H9 (cell line): Measurements from ENCODE around the gene ARCN1. TPM values are rescaled to one million over a fixed set of nuclear protein-coding genes. Genes with fewer than 3 reads are reported as not detected.

Experiments
- DNase-seq: peaks from one replicate; pipeline ENCODE4 v3.0.0-alpha.2; 2017
- H2AFZ ChIP-seq: one replicate; pipeline ENCODE4 v1.6.1; 2013; ENCODE audit warnings: mild to moderate bottlenecking, low read length, control low read depth, moderate library complexity
- H2AK5ac ChIP-seq: 2 replicates; pipeline ENCODE4 v1.6.1; 2013; ENCODE audit warnings: low read length, control low read depth, mixed read lengths; ENCODE audit not compliant: insufficient read length
- H2BK120ac ChIP-seq: one replicate; pipeline ENCODE4 v1.6.1; 2013; ENCODE audit warnings: low read depth, mild to moderate bottlenecking, low read length, control low read depth, inconsistent platforms; ENCODE audit not compliant: poor library complexity, severe bottlenecking
- H2BK12ac ChIP-seq: 2 replicates; pipeline ENCODE4 v1.6.1; 2013; ENCODE audit warnings: low read length, control low read depth, mixed read lengths, low read depth; ENCODE audit not compliant: insufficient read length
- H2BK15ac ChIP-seq: 2 replicates; pipeline ENCODE4 v1.6.1; 2013; ENCODE audit warnings: low read depth, low read length, control low read depth
- H2BK20ac ChIP-seq: one replicate; pipeline ENCODE4 v1.6.1; 2013; ENCODE audit warnings: low read depth, mild to moderate bottlenecking, low read length, control low read depth, inconsistent platforms; ENCODE audit not compliant: poor library complexity, severe bottlenecking
- H2BK5ac ChIP-seq: 2 replicates; pipeline ENCODE4 v1.6.1; 2013; ENCODE audit warnings: low read length, control low read depth, mixed read lengths; ENCODE audit not compliant: insufficient read length
- H3K14ac ChIP-seq: 2 replicates; pipeline ENCODE4 v1.6.1; 2013; ENCODE audit warnings: low read length, control low read depth; ENCODE audit not compliant: insufficient read depth
- H3K18ac ChIP-seq: 2 replicates; pipeline ENCODE4 v1.6.1; 2013; ENCODE audit warnings: low read depth, mild to moderate bottlenecking, mixed read lengths, low read length, control low read depth; ENCODE audit not compliant: insufficient read length
- H3K23ac ChIP-seq: 2 replicates; pipeline ENCODE4 v1.6.1; 2013; ENCODE audit warnings: low read length, control low read depth, mixed read lengths, low read depth; ENCODE audit not compliant: insufficient read length
- H3K23me2 ChIP-seq: 2 replicates; pipeline ENCODE4 v1.6.1; 2013; ENCODE audit warnings: low read depth, mild to moderate bottlenecking, mixed read lengths, low read length, control low read depth; ENCODE audit not compliant: insufficient read length, poor library complexity, severe bottlenecking
- H3K27ac ChIP-seq: 2 replicates; pipeline ENCODE4 v1.5.1; 2013; ENCODE audit warnings: low read length, control low read depth, mixed read lengths, low read depth; ENCODE audit not compliant: insufficient read length
- H3K27me3 ChIP-seq: 2 replicates; pipeline ENCODE4 v1.6.1; 2013; ENCODE audit warnings: low read length, control low read depth, inconsistent platforms; ENCODE audit not compliant: insufficient read depth
- H3K4ac ChIP-seq: 2 replicates; pipeline ENCODE4 v1.6.1; 2013; ENCODE audit warnings: low read depth, mild to moderate bottlenecking, control low read depth, inconsistent platforms, low read length, moderate library complexity
- H3K4me1 ChIP-seq: 2 replicates; pipeline ENCODE4 v1.6.1; 2013; ENCODE audit warnings: low read length, control low read depth, inconsistent platforms; ENCODE audit not compliant: insufficient read depth
- H3K4me2 ChIP-seq: 2 replicates; pipeline ENCODE4 v1.6.1; 2013; ENCODE audit warnings: low read length, control low read depth, mixed read lengths; ENCODE audit not compliant: insufficient read length, insufficient read depth
- H3K56ac ChIP-seq: 2 replicates; pipeline ENCODE4 v1.6.1; 2013; ENCODE audit warnings: low read depth, mild to moderate bottlenecking, mixed read lengths, low read length, control low read depth; ENCODE audit not compliant: insufficient read length
- H3K79me1 ChIP-seq: 2 replicates; pipeline ENCODE4 v1.6.1; 2013; ENCODE audit warnings: low read depth, mild to moderate bottlenecking, moderate library complexity, low read length, control low read depth, inconsistent platforms; ENCODE audit not compliant: insufficient read depth, poor library complexity, severe bottlenecking
- H3K79me2 ChIP-seq: 2 replicates; pipeline ENCODE4 v1.6.1; 2013; ENCODE audit warnings: low read length, control low read depth, inconsistent platforms; ENCODE audit not compliant: insufficient read depth
- H3K9ac ChIP-seq: 2 replicates; pipeline ENCODE4 v1.6.1; 2013; ENCODE audit warnings: low read length, control low read depth, mixed read lengths; ENCODE audit not compliant: insufficient read length; ENCODE audit errors: extremely low read depth
- H3K9me3 ChIP-seq: one replicate; pipeline ENCODE4 v1.6.1; 2013; ENCODE audit warnings: low read depth, low read length, inconsistent platforms; ENCODE audit not compliant: control insufficient read depth
- H3T11ph ChIP-seq: one replicate; pipeline ENCODE4 v1.6.1; 2013; ENCODE audit warnings: mild to moderate bottlenecking, low read length, control low read depth, inconsistent platforms
- H4K20me1 ChIP-seq: one replicate; pipeline ENCODE4 v1.6.1; 2013; ENCODE audit not compliant: control insufficient read depth, insufficient read length, insufficient read depth
- H4K5ac ChIP-seq: 2 replicates; pipeline ENCODE4 v1.6.1; 2013; ENCODE audit warnings: low read depth, mild to moderate bottlenecking, mixed read lengths, low read length, control low read depth; ENCODE audit not compliant: insufficient read length
- H4K8ac ChIP-seq: replicated peaks from 2 replicates; pipeline ENCODE4 v1.6.1; 2013; ENCODE audit warnings: low read length, control low read depth, mixed read lengths, low read depth; ENCODE audit not compliant: insufficient read length
- H4K91ac ChIP-seq: 2 replicates; pipeline ENCODE4 v1.6.1; 2013; ENCODE audit warnings: low read depth, mild to moderate bottlenecking, moderate library complexity, mixed read lengths, low read length, control low read depth; ENCODE audit not compliant: insufficient read length
- H3K27ac Mint-ChIP-seq, 3 experiments: 2 replicates in 2 of 3; 3 replicates in 1 of 3; pipeline ENCODE4 v1.8.0; 2020 to 2021; ENCODE audit warnings: mixed read lengths in 3 of 3, mild to moderate bottlenecking in 1 of 3, moderate library complexity in 1 of 3
- H3K27me3 Mint-ChIP-seq: 2 replicates; pipeline ENCODE4 v1.8.0; 2021; ENCODE audit warnings: low read depth, mild to moderate bottlenecking, moderate library complexity, mixed read lengths
- H3K36me3 Mint-ChIP-seq, 3 experiments: 2 replicates in 2 of 3; 3 replicates in 1 of 3; pipeline ENCODE4 v1.8.0; 2020 to 2021; ENCODE audit warnings: low read depth in 3 of 3, mixed read lengths in 3 of 3; ENCODE audit not compliant: insufficient read depth in 1 of 3
- H3K4me1 Mint-ChIP-seq, 2 experiments: 2 replicates each; pipeline ENCODE4 v1.8.0; 2020; ENCODE audit warnings: mixed read lengths in 2 of 2
- H3K4me3 Mint-ChIP-seq, 2 experiments: 2 replicates in 1 of 2; 3 replicates in 1 of 2; pipeline ENCODE4 v1.8.0; 2020 to 2021; ENCODE audit warnings: mild to moderate bottlenecking in 2 of 2, mixed read lengths in 2 of 2, moderate library complexity in 1 of 2
- H3K9me3 Mint-ChIP-seq, 2 experiments: 2 replicates in 1 of 2; 3 replicates in 1 of 2; pipeline ENCODE4 v1.8.0; 2020; ENCODE audit warnings: mild to moderate bottlenecking in 2 of 2, mixed read lengths in 2 of 2, moderate library complexity in 1 of 2
- WGBS: extraction: QIAGEN DNeasy Blood & Tissue Kit; methylation state at CpG from one replicate; pipeline ENCODE4 v1.1.7; 2013; ENCODE audit warnings: missing lambda C conversion rate, low lambda C conversion rate, mixed read lengths; ENCODE audit not compliant: insufficient read length; ENCODE audit errors: extremely low coverage; 5-methylcytosine and 5-hydroxymethylcytosine counted together
- total RNA-seq: library from RNA; stranded (reverse); gene quantifications from 2 replicates; pipeline ENCODE4 v1.2.1, GENCODE V29; 2021
- TF ChIP-seq, protein P1 (sequence below): fragments of 200-600 bp; sonication (generic); conservative IDR thresholded peaks from 3 replicates; pipeline ENCODE4 v1.8.0; 2021; ENCODE audit warnings: antibody characterized with exemption, mild to moderate bottlenecking

ARCN1 gene
- total RNA-seq, 1 experiment from 2014 or later, result 152 TPM

DNA sequence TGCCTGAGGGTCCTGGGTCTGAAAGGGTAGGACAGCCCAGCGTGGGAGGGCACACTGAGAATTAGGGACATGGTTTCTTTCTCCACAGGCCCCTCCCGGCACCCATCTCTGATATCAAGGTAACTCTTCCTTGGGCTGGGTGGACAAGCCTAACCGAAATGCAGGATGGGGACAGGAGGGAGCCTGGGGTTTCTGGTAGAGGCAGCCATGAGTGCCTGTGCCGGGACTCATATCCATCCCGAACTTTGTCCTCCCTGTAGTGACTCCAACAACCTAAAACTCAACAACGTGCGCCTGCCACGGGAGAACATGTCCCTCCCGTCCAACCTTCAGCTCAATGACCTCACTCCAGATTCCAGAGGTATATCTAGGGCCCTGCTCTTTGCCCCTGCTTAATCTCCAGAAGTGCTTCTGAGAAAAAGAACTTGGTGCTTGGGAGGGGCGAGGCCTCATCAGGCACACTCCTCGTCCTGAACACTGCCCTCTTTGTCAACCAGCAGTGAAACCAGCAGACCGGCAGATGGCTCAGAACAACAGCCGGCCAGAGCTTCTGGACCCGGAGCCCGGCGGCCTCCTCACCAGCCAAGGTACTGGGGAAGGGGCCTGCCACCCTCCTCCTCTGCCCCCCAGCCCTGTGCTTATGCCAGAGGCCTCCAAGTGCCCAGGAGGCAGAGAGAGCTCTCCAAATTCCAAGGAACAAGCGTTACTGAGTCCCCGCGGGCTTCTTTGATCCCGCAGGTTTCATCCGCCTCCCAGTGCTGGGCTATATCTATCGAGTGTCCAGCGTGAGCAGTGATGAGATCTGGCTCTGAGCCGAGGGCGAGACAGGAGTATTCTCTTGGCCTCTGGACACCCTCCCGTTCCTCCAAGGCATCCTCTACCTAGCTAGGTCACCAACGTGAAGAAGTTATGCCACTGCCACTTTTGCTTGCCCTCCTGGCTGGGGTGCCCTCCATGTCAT lies 38.2 kb upstream of the ARCN1 start:
- Histone ChIP-seq H4K91ac (no peak overlapping the region), H3K79me2 (no peaks in the 10 kb centered on the region), H2BK120ac (no peak overlapping the region), H2AFZ (no peak overlapping the region), H2BK15ac (no peak overlapping the region), H2AK5ac (no peak overlapping the region), H3K23ac (no peak overlapping the region), H3K79me1 (no peaks in the 10 kb centered on the region), H4K8ac (no peak overlapping the region), H3K4me1 (no peaks in the 10 kb centered on the region; the same call in 1 of the 2 replicates), H3K27ac (no peak overlapping the region), H2BK12ac (no peak overlapping the region), H3K27me3 (no peaks in the 10 kb centered on the region), H3K9me3 (no peaks in the 10 kb centered on the region), H2BK20ac (no peak overlapping the region), H3K9ac (no peak overlapping the region), H4K5ac (no peak overlapping the region), H3K56ac (no peak overlapping the region), H3K23me2 (peaks cover 10% of the 10 kb centered on the region), H3K4ac (no peak overlapping the region), H3K4me2 (no peak overlapping the region), H3K18ac (no peak overlapping the region), H2BK5ac (no peak overlapping the region), H3K14ac (no peak overlapping the region), H4K20me1 (no peaks in the 10 kb centered on the region), H3T11ph (no peak overlapping the region)
- peaks cover 5% of the 10 kb centered on the region; the same call in 1 of the 2 replicates for H3K27me3 Mint-ChIP-seq
- peaks cover 18 to 21% of the 10 kb centered on the region in 2 experiments for H3K4me1 Mint-ChIP-seq
- H3K36me3 Mint-ChIP-seq, result peaks cover 0 to 7% (median 2%) of the 10 kb centered on the region in 3 experiments; a peak in 5 of 7 replicates
- no peak overlapping the region for H3K4me3 Mint-ChIP-seq
- H3K27ac Mint-ChIP-seq, result no peak overlapping the region
- no CpG with 5 or more reads among the region's 27 CpGs for WGBS
- H3K9me3 Mint-ChIP-seq, result no peaks in the 10 kb centered on the region
- TF ChIP-seq, protein P1, sequence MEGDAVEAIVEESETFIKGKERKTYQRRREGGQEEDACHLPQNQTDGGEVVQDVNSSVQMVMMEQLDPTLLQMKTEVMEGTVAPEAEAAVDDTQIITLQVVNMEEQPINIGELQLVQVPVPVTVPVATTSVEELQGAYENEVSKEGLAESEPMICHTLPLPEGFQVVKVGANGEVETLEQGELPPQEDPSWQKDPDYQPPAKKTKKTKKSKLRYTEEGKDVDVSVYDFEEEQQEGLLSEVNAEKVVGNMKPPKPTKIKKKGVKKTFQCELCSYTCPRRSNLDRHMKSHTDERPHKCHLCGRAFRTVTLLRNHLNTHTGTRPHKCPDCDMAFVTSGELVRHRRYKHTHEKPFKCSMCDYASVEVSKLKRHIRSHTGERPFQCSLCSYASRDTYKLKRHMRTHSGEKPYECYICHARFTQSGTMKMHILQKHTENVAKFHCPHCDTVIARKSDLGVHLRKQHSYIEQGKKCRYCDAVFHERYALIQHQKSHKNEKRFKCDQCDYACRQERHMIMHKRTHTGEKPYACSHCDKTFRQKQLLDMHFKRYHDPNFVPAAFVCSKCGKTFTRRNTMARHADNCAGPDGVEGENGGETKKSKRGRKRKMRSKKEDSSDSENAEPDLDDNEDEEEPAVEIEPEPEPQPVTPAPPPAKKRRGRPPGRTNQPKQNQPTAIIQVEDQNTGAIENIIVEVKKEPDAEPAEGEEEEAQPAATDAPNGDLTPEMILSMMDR, result no peak
- DNase-seq, result no peak
